ENCODE measurements around the gene EMSY. TPM values are rescaled to one million over a fixed set of nuclear protein-coding genes. Genes with fewer than 3 reads are reported as not detected.

EMSY gene
- total and polyA plus RNA-seq, 2 of the 8 experiments (the other 6 are each of a cell fraction or from before 2014, with no cell fraction given) = 29.6 to 34.6 TPM

- TF ChIP-seq CTBP2 (IDR thresholded peaks at IDR 0.05; ENCODE audit: borderline replicate concordance, insufficient read depth, insufficient read length, low read length) (no peak), NRF1 (IDR thresholded peaks at IDR 0.05; ENCODE audit: low read depth, low read length) (no peak), RBBP5 (IDR thresholded peaks at IDR 0.05; ENCODE audit: borderline replicate concordance, low read depth, low read length) (no peak), RAD21 (IDR thresholded peaks at IDR 0.05 in 1 of 2, conservative IDR thresholded peaks at IDR 0.05 in 1 of 2; ENCODE audit: low read depth in 2 of 2, low read length in 2 of 2) (no peak), SP1 (IDR thresholded peaks at IDR 0.05; ENCODE audit: low read depth, low read length) (no peak)
Observed at GRCh38 chr11:76443268-76443980, 1.4 kb upstream of the EMSY start (continued).
